Ovary (tissue), 3 donors: Measurements from ENCODE around the gene ATP6V1F.

Experiments used
- CTCF ChIP-seq, 3 donors: fragments of 450-650 bp in 2 of 3; fragments of 200-600 bp in 1 of 3; IDR thresholded peaks; one replicate each; pipeline versions ENCODE4 v1.5.1 to v1.8.0; 2016 to 2022; ENCODE audit warnings: antibody characterized with exemption in 3 of 3, mild to moderate bottlenecking in 1 of 3
- EP300 ChIP-seq: sonication (generic); formaldehyde crosslinking; IDR thresholded peaks from one replicate; pipeline ENCODE4 v1.6.1; 2017; ENCODE audit warnings: antibody characterized with exemption
- POLR2A ChIP-seq: fragments of 450-650 bp; IDR thresholded peaks from one replicate; pipeline ENCODE4 v1.6.1; 2017; ENCODE audit warnings: antibody characterized with exemption, mild to moderate bottlenecking, moderate library complexity
- donor health status: DM: no; HTN: no; CAD: no.

DNA sequence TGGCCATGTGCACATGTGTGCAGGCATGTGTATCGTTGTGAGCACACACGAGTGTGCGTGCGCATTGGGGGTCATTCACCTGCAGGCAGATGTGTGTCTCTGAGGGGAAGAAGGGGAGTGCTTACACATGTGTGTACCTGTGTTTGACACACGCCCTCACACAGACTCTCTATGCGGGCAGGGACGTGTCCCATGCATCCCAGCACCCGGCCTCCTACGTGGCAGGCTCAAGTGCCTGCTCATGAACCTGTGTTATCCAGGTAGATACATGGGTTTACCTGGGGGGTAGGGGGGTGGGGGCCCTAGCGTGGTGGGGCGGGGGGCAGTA is 29.2 kb downstream of the ATP6V1F start:
- TF ChIP-seq CTCF (IDR thresholded peaks at IDR 0.05) (no peak), POLR2A (no peak), EP300 (no peak)
